Natural killer cell (primary cell): ENCODE measurements around the gene ENPEP. TPM values are rescaled to one million over a fixed set of nuclear protein-coding genes. Genes with fewer than 3 reads are reported as not detected.

Source experiments
- ATAC-seq, 3 donors: fragments of 150-1000 bp in 2 of 3; fragments of 200-7000 bp in 1 of 3; cut with Tn5 transposase; 1 replicate in 1 of 3; 2 replicates in 2 of 3; pipeline ENCODE4 v1.10.0; 2021; ENCODE audit warnings: mild to moderate bottlenecking in 2 of 3, moderate library complexity in 2 of 3
- DNase-seq, 2 donors: peaks; one replicate each; pipeline versions ENCODE4 v3.0.0 to v3.0.0-alpha.2; 2013 to 2021; ENCODE audit warnings: mixed read lengths in 1 of 2
- H3K27ac ChIP-seq: one replicate; pipeline ENCODE4 v1.5.1; 2013; ENCODE audit warnings: mild to moderate bottlenecking, low read length
- H3K27me3 ChIP-seq: one replicate; pipeline ENCODE4 v1.6.1; 2013; ENCODE audit warnings: low read length; ENCODE audit not compliant: control insufficient read depth, insufficient read depth
- H3K36me3 ChIP-seq: one replicate; pipeline ENCODE4 v1.6.1; 2013; ENCODE audit warnings: low read length; ENCODE audit not compliant: control insufficient read depth, insufficient read depth
- H3K4me1 ChIP-seq: one replicate; pipeline ENCODE4 v1.6.1; 2013; ENCODE audit warnings: low read length; ENCODE audit not compliant: control insufficient read depth, insufficient read depth
- H3K4me3 ChIP-seq: one replicate; pipeline ENCODE4 v1.5.1; 2013; ENCODE audit warnings: low read length
- H3K9me3 ChIP-seq: one replicate; pipeline ENCODE4 v1.6.1; 2013; ENCODE audit warnings: low read length; ENCODE audit not compliant: control insufficient read depth, insufficient read depth
- H3K27ac Mint-ChIP-seq, 2 donors: one replicate each; pipeline ENCODE4 v1.8.0; 2022; ENCODE audit warnings: mild to moderate bottlenecking in 2 of 2, mixed read lengths in 2 of 2, moderate library complexity in 1 of 2
- H3K27me3 Mint-ChIP-seq, 2 donors: one replicate each; pipeline ENCODE4 v1.8.0; 2022; ENCODE audit warnings: low read depth in 2 of 2, mixed read lengths in 2 of 2
- H3K36me3 Mint-ChIP-seq: one replicate; pipeline ENCODE4 v1.8.0; 2022; ENCODE audit warnings: mixed read lengths
- H3K4me1 Mint-ChIP-seq, 2 donors: one replicate each; pipeline ENCODE4 v1.8.0; 2022; ENCODE audit warnings: mixed read lengths in 2 of 2
- H3K4me3 Mint-ChIP-seq: one replicate; pipeline ENCODE4 v1.8.0; 2022; ENCODE audit warnings: mild to moderate bottlenecking, moderate library complexity, mixed read lengths
- H3K9me3 Mint-ChIP-seq, 2 donors: one replicate each; pipeline ENCODE4 v1.8.0; 2022; ENCODE audit warnings: mixed read lengths in 2 of 2
- CTCF ChIP-seq: fragments of 200-600 bp; IDR thresholded peaks from one replicate; pipeline ENCODE4 v1.8.0; 2022; ENCODE audit warnings: antibody characterized with exemption
- WGBS: methylation state at CpG from one replicate; pipeline ENCODE4 v1.1.7; 2013; ENCODE audit warnings: missing lambda C conversion rate; ENCODE audit not compliant: insufficient coverage; 5-methylcytosine and 5-hydroxymethylcytosine counted together
- intact Hi-C: fragments of 100-400 bp; cut with micrococcal nuclease; formaldehyde crosslinking; loops from one replicate; pipeline ENCODE4 v1.14.2; 2022
- total RNA-seq, 4 donors: library from RNA; stranded (reverse); fragments of 120-200 nt in 1 of 4; gene quantifications; one replicate each; pipeline versions ENCODE4 v1.2.3 to v1.2.4, GENCODE V29; 2013 to 2022

ENPEP gene
- total RNA-seq, 3 donors from 2014 or later (not counting 1 experiment from before 2014, with no cell fraction given) = 0.07 TPM; not detected in 2

- ATAC-seq (no peak), DNase-seq (no peak)
- no peak overlapping the region for H3K4me3 ChIP-seq
- H3K36me3 Mint-ChIP-seq = no peaks in the 10 kb centered on the region
- peaks cover 9 to 16% of the 10 kb centered on the region in 2 donors for H3K27me3 Mint-ChIP-seq
- H3K4me1 Mint-ChIP-seq = no peaks in the 10 kb centered on the region
- no peaks in the 10 kb centered on the region for H3K36me3 ChIP-seq
- no peaks in the 10 kb centered on the region for H3K27me3 ChIP-seq
- H3K27ac Mint-ChIP-seq = no peak overlapping the region
- no peak for TF ChIP-seq CTCF
- 87% methylated on average over 2 of the region's 2 CpGs for WGBS
- no peak overlapping the region for H3K27ac ChIP-seq
- no peaks in the 10 kb centered on the region for H3K9me3 Mint-ChIP-seq
- H3K4me3 Mint-ChIP-seq = no peak overlapping the region
- intact Hi-C loops = no loop called here
- no peaks in the 10 kb centered on the region for H3K4me1 ChIP-seq
- H3K9me3 ChIP-seq = no peaks in the 10 kb centered on the region
Observed at GRCh38 chr4:110504084-110504435, 28.1 kb downstream of the ENPEP start.

DNA sequence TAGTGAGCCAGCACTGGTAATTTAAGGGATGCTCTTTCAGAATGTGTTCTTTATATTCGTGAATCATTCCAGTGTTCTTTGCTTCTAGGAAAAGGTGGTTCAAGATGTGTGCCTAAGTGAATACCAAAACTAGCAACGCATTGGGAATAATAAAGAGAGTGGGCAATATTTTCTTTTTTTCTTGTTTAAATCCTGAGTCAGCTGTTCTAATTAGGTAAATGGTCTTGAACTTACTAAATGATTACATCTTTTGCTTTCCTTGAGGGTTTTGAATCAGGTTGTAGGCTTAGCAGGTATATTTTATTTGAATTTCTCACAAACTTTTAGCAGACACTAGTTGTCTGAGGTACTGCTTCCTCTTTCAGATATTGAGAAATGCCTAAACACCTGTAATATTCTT, 29.5 kb downstream of the ENPEP start:
- Histone ChIP-seq H3K27ac (no peak overlapping the region), H3K4me3 (no peak overlapping the region), H3K27me3 (no peaks in the 10 kb centered on the region), H3K4me1 (no peaks in the 10 kb centered on the region), H3K9me3 (no peaks in the 10 kb centered on the region), H3K36me3 (no peaks in the 10 kb centered on the region)
- H3K4me1 Mint-ChIP-seq = no peaks in the 10 kb centered on the region
- 78% methylated on average over 2 of the region's 2 CpGs for WGBS
- peaks cover 8 to 13% of the 10 kb centered on the region in 2 donors for H3K27me3 Mint-ChIP-seq
- ATAC-seq = no peak
- no peak for TF ChIP-seq CTCF
- H3K9me3 Mint-ChIP-seq = no peaks in the 10 kb centered on the region
- H3K4me3 Mint-ChIP-seq = no peak overlapping the region
- no peak for DNase-seq
- intact Hi-C loops = no loop called here
- H3K27ac Mint-ChIP-seq = no peak overlapping the region
- H3K36me3 Mint-ChIP-seq = no peaks in the 10 kb centered on the region

DNA sequence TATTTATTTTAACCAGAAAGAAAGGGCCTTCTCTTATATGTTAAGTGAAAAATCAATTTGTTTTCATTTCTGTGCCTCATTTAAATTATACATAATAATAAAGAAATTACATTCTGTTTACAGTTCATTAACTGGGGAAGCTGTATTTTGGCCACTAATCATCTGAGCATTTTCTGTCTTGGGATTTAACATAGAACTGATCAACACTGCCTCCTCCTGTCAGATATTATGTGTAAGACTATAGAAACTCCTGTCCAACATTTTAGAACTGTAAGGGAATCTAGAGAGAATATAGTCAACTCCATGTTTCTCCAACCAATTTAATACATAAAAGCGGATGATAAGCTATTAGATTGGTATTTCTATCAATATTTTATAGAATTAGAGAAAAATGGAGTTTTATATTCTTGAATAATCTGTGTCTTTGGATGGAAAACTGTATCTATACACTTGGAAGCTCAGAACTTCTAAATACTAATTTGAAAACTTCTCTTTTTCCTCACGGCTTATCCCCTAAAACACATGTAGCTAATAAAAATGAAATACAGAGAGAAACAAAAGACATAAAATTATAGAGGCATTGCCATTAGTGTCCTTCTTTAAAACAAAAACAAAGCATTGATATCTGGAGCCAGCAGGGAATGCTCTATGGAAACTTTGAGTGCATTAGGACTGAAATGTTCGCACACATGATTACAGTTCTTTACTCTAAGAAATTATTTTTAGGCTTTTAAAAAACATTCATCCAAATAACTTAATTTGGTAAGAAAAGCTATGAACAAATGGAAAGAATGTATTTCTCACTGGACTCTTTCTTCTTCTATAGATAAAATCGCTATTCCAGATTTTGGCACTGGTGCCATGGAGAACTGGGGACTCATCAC, 33.1 kb downstream of the ENPEP start:
- Histone ChIP-seq H3K36me3 (no peaks in the 10 kb centered on the region), H3K9me3 (no peaks in the 10 kb centered on the region), H3K27me3 (no peaks in the 10 kb centered on the region), H3K27ac (no peak overlapping the region), H3K4me1 (no peaks in the 10 kb centered on the region), H3K4me3 (no peak overlapping the region)
- 56% methylated on average over 1 of the region's 4 CpGs for WGBS
- H3K27ac Mint-ChIP-seq = no peak overlapping the region
- H3K9me3 Mint-ChIP-seq = no peaks in the 10 kb centered on the region
- no peaks in the 10 kb centered on the region for H3K36me3 Mint-ChIP-seq
- H3K27me3 Mint-ChIP-seq = peaks cover 4 to 13% of the 10 kb centered on the region in 2 donors
- ATAC-seq = no peak
- no peaks in the 10 kb centered on the region for H3K4me1 Mint-ChIP-seq
- peak; percentile 10 for TF ChIP-seq CTCF
- no peak overlapping the region for H3K4me3 Mint-ChIP-seq
- intact Hi-C loops = no loop called here
- DNase-seq = no peak
